H1 (cell line): ENCODE results near the gene CMIP. TPM values are rescaled to one million over a fixed set of nuclear protein-coding genes. Genes with fewer than 3 reads are reported as not detected.

Experiments
- CTCF ChIA-PET: fragments of 300-600 bp; sonication (Branson Sonifier 250); formaldehyde crosslinking; loops from one replicate; lab custom pipeline; 2021; ENCODE audit not compliant: partially characterized antibody; lab: Charles Lee
- POLR2A ChIA-PET: fragments of 300-600 bp; sonication (Branson Sonifier 250); formaldehyde crosslinking; loops from one replicate; lab custom pipeline; 2021; ENCODE audit warnings: inconsistent platforms; ENCODE audit not compliant: partially characterized antibody; lab: Charles Lee
- DNase-seq, 2 experiments: peaks; one replicate each; pipeline versions ENCODE4 v3.0.0 to v3.0.0-alpha.2; 2010 to 2022; ENCODE audit warnings: low spot score in 2 of 2, low read depth in 1 of 2, mixed read lengths in 1 of 2
- FAIRE-seq: peaks from 2 replicates; lab custom pipeline; 2011; peaks lifted over from hg19 to GRCh38; lab: Jason Lieb, UNC
- H2AFZ ChIP-seq: 2 replicates; pipeline ENCODE4 v1.8.1; 2012; ENCODE audit warnings: low read length, inconsistent platforms
- H2AK5ac ChIP-seq: 2 replicates; pipeline ENCODE4 v1.6.1; 2013; ENCODE audit warnings: low read depth, low read length
- H2BK120ac ChIP-seq: replicated peaks from 2 replicates; pipeline ENCODE3; 2013; ENCODE audit warnings: low read depth, low read length, inconsistent platforms
- H2BK12ac ChIP-seq: 2 replicates; pipeline ENCODE4 v1.6.1; 2013; ENCODE audit warnings: low read depth, low read length
- H2BK15ac ChIP-seq: 2 replicates; pipeline ENCODE4 v1.6.1; 2013; ENCODE audit warnings: low read length
- H2BK20ac ChIP-seq: 2 replicates; pipeline ENCODE4 v1.6.1; 2013; ENCODE audit warnings: low read length
- H2BK5ac ChIP-seq: 2 replicates; pipeline ENCODE4 v1.6.1; 2013; ENCODE audit warnings: low read depth, low read length
- H3K14ac ChIP-seq: 2 replicates; pipeline ENCODE4 v1.6.1; 2013; ENCODE audit warnings: inconsistent platforms; ENCODE audit not compliant: insufficient read length
- H3K18ac ChIP-seq: 2 replicates; pipeline ENCODE4 v1.6.1; 2013; ENCODE audit warnings: low read length; ENCODE audit errors: extremely low read depth
- H3K23ac ChIP-seq: 2 replicates; pipeline ENCODE4 v1.6.1; 2013; ENCODE audit warnings: inconsistent platforms; ENCODE audit not compliant: insufficient read length
- H3K23me2 ChIP-seq: 2 replicates; pipeline ENCODE4 v1.6.1; 2013; ENCODE audit warnings: low read depth, low read length
- H3K27ac ChIP-seq: 2 replicates; pipeline ENCODE4 v1.6.1; 2011; ENCODE audit warnings: low read depth, low read length, inconsistent platforms
- H3K27me3 ChIP-seq, 4 experiments: replicated peaks in 1 of 4; 1 replicate in 1 of 4; 2 replicates in 3 of 4; pipeline versions ENCODE4 v1.6.1 to v1.8.1; 2011 to 2013; ENCODE audit warnings: low read length in 3 of 4, mild to moderate bottlenecking in 3 of 4, inconsistent platforms in 2 of 4, mixed read lengths in 2 of 4, moderate library complexity in 1 of 4; ENCODE audit not compliant: control insufficient read depth in 3 of 4, insufficient read depth in 3 of 4; ENCODE audit errors: extremely low read depth in 1 of 4
- H3K36me3 ChIP-seq, 4 experiments: 2 replicates each; pipeline versions ENCODE4 v1.6.1 to v1.8.1; 2011 to 2013; ENCODE audit warnings: mild to moderate bottlenecking in 4 of 4, low read length in 3 of 4, moderate library complexity in 2 of 4, control low read depth in 1 of 4, inconsistent platforms in 1 of 4; ENCODE audit not compliant: insufficient read depth in 4 of 4, control insufficient read depth in 2 of 4
- H3K4ac ChIP-seq: replicated peaks from 2 replicates; pipeline ENCODE3; 2013; ENCODE audit warnings: low read length, low read depth, mixed read lengths, inconsistent platforms; ENCODE audit not compliant: insufficient read length
- H3K4me1 ChIP-seq, 4 experiments: replicated peaks in 1 of 4; 1 replicate in 1 of 4; 2 replicates in 3 of 4; pipeline versions ENCODE4 v1.6.1 to v1.8.1; 2011 to 2013; ENCODE audit warnings: low read length in 3 of 4, inconsistent platforms in 2 of 4, mixed read lengths in 1 of 4; ENCODE audit not compliant: insufficient read depth in 4 of 4, control insufficient read depth in 3 of 4
- H3K4me2 ChIP-seq, 2 experiments: 2 replicates each; pipeline versions ENCODE4 v1.6.1 to v1.8.1; 2011 to 2013; ENCODE audit warnings: low read depth in 2 of 2, low read length in 2 of 2, control low read depth in 1 of 2, inconsistent platforms in 1 of 2, mild to moderate bottlenecking in 1 of 2; ENCODE audit not compliant: insufficient read depth in 1 of 2
- H3K4me3 ChIP-seq, 4 experiments: fragments of 200-600, 300-600 bp in 1 of 4; sonication (generic), shearing (Covaris generic), sonication (Bioruptor Twin) in 1 of 4; 2 replicates each; pipeline versions ENCODE4 v1.5.1 to v1.8.1; 2011 to 2016; ENCODE audit warnings: low read length in 4 of 4, low read depth in 3 of 4, control low read depth in 2 of 4, inconsistent platforms in 2 of 4, mild to moderate bottlenecking in 2 of 4, mixed read lengths in 1 of 4, moderate library complexity in 1 of 4; ENCODE audit not compliant: insufficient read depth in 2 of 4; ENCODE audit errors: extremely low read depth in 1 of 4
- H3K56ac ChIP-seq: replicated peaks from 2 replicates; pipeline ENCODE3; 2013; ENCODE audit warnings: low read depth, mild to moderate bottlenecking, mixed read lengths, low read length, inconsistent platforms; ENCODE audit not compliant: insufficient read length
- H3K79me1 ChIP-seq: 2 replicates; pipeline ENCODE4 v1.6.1; 2013; ENCODE audit warnings: low read depth, low read length, control low read depth
- H3K79me2 ChIP-seq, 2 experiments: 2 replicates each; pipeline versions ENCODE4 v1.6.1 to v1.8.1; 2012 to 2013; ENCODE audit warnings: low read length in 2 of 2, mild to moderate bottlenecking in 2 of 2, inconsistent platforms in 1 of 2; ENCODE audit not compliant: insufficient read depth in 2 of 2, control insufficient read depth in 1 of 2
- H3K9ac ChIP-seq, 4 experiments: replicated peaks in 1 of 4; 1 replicate in 1 of 4; 2 replicates in 3 of 4; pipeline versions ENCODE4 v1.6.1 to v1.8.1; 2011 to 2013; ENCODE audit warnings: low read depth in 3 of 4, low read length in 3 of 4, control low read depth in 2 of 4, mild to moderate bottlenecking in 2 of 4, moderate library complexity in 2 of 4, inconsistent platforms in 1 of 4; ENCODE audit errors: extremely low read depth in 1 of 4
- H3K9me3 ChIP-seq, 2 experiments: 2 replicates each; pipeline versions ENCODE4 v1.6.1 to v1.8.1; 2012 to 2013; ENCODE audit warnings: mild to moderate bottlenecking in 2 of 2, moderate library complexity in 2 of 2, control low read depth in 1 of 2, inconsistent platforms in 1 of 2, low read depth in 1 of 2, low read length in 1 of 2, mixed read lengths in 1 of 2; ENCODE audit not compliant: insufficient read depth in 2 of 2
- H4K20me1 ChIP-seq, 2 experiments: replicated peaks in 1 of 2; 2 replicates each; pipeline versions ENCODE3 to v1.8.1; 2011 to 2013; ENCODE audit warnings: inconsistent platforms in 2 of 2, low read length in 2 of 2, mild to moderate bottlenecking in 1 of 2; ENCODE audit not compliant: insufficient read depth in 2 of 2, control insufficient read depth in 1 of 2
- H4K5ac ChIP-seq: 2 replicates; pipeline ENCODE4 v1.6.1; 2013; ENCODE audit warnings: low read length, low read depth, mixed read lengths, inconsistent platforms; ENCODE audit not compliant: insufficient read length
- H4K8ac ChIP-seq: 2 replicates; pipeline ENCODE4 v1.8.0; 2013; ENCODE audit warnings: mild to moderate bottlenecking, moderate library complexity, low read length, inconsistent platforms; ENCODE audit not compliant: insufficient read depth; ENCODE audit errors: extremely low read depth
- H4K91ac ChIP-seq: replicated peaks from 2 replicates; pipeline ENCODE3; 2013; ENCODE audit warnings: low read length, mixed read lengths, inconsistent platforms; ENCODE audit not compliant: insufficient read length
- EGR1 ChIP-seq: IDR thresholded peaks from 2 replicates; pipeline ENCODE4 v1.6.1; 2011; ENCODE audit warnings: low read depth, low read length, borderline replicate concordance
- NRF1 ChIP-seq: IDR thresholded peaks from 2 replicates; pipeline ENCODE4 v1.6.1; 2011; ENCODE audit warnings: mild to moderate bottlenecking, low read depth, low read length, improper control_type of control experiment
- RXRA ChIP-seq: IDR thresholded peaks from 2 replicates; pipeline ENCODE4 v1.6.1; 2011; ENCODE audit warnings: low read depth, mild to moderate bottlenecking, low read length, moderate library complexity; ENCODE audit not compliant: insufficient read depth
- WGBS, 2 experiments: shearing (Covaris generic) in 1 of 2; methylation state at CpG; one replicate each; pipeline versions ENCODE4 v1.1.6 to v1.1.7; 2013 to 2015; ENCODE audit warnings: low lambda C conversion rate in 2 of 2, mixed read lengths in 2 of 2, inconsistent platforms in 1 of 2, low coverage in 1 of 2, missing lambda C conversion rate in 1 of 2; ENCODE audit not compliant: insufficient replicate concordance in 2 of 2, insufficient coverage in 1 of 2, insufficient read length in 1 of 2; ENCODE audit errors: extremely low coverage in 1 of 2, missing lambda C conversion rate in 1 of 2; 5-methylcytosine and 5-hydroxymethylcytosine counted together
- polyA plus RNA-seq, 7 experiments: library from polyadenylated mRNA; depleted of rRNA in 3 of 7; stranded (reverse) in 5 of 7; unstranded in 2 of 7; fragments of >200 nt in 5 of 7; fragments of 200-250 nt in 2 of 7; gene quantifications; 1 replicate in 5 of 7; 2 replicates in 1 of 7; 4 replicates in 1 of 7; pipeline versions ENCODE4 v1.2.1 to v1.2.3, GENCODE V29; 2011 to 2013; ENCODE audit warnings: missing spikeins in 2 of 7, mixed read lengths in 2 of 7
- total RNA-seq: library from RNA; stranded (reverse); fragmentation: NEBNext Ultra II Directional; extraction: Animal tissue kit (Norgen Biotek cat#: 25700); gene quantifications from 2 replicates; pipeline ENCODE4 v1.2.1, GENCODE V29; 2021

CMIP gene
- total and polyA plus RNA-seq, 2 of the 8 experiments (the other 6 are each of a cell fraction or from before 2014, with no cell fraction given): 7.9 to 53.2 TPM

GRCh38 chr16:81527477-81528178 is 83.0 kb downstream of the CMIP start:
- peaks cover 0 to 7% (median 3%) of the 10 kb centered on the region in 4 experiments; a peak in 4 of 7 replicates for H3K4me1 ChIP-seq
- no peak overlapping the region for H4K8ac ChIP-seq
- H3K14ac ChIP-seq: no peak overlapping the region
- H4K20me1 ChIP-seq: peaks cover 4 to 17% of the 10 kb centered on the region in 2 experiments
- ChIA-PET CTCF (interaction anchor here (0.8 to 2.2 kb wide), 6 partner anchors 8 to 162 kb away, joined by 3 to 6 read pairs (median 4); no protein-coding TSS in a partner anchor), POLR2A (interaction anchor here (1.4 to 1.6 kb wide), 2 partner anchors 8 to 12 kb away, joined by 3 to 4 read pairs; no protein-coding TSS in a partner anchor)
- no peak overlapping the region for H2BK120ac ChIP-seq
- no peaks in the 10 kb centered on the region; the same call in 1 of the 2 replicates for H3K23me2 ChIP-seq
- H3K18ac ChIP-seq: no peak overlapping the region
- H3K9ac ChIP-seq: no peak overlapping the region
- no peak overlapping the region for H4K91ac ChIP-seq
- no peak overlapping the region for H2BK15ac ChIP-seq
- H3K4ac ChIP-seq: no peak overlapping the region
- peaks cover 0 to 92% of the 10 kb centered on the region in 2 experiments; a peak in 2 of 4 replicates for H3K79me2 ChIP-seq
- H2BK5ac ChIP-seq: no peak overlapping the region
- no peaks in the 10 kb centered on the region; a peak in 2 of 7 replicates for H3K27me3 ChIP-seq
- no peak overlapping the region for H3K4me3 ChIP-seq
- no peak overlapping the region for H3K56ac ChIP-seq
- WGBS, 2 experiments: 94% methylated on average over 7 of the region's 7 CpGs; no CpG with 5 or more reads in 1 of the 2 experiments
- H3K4me2 ChIP-seq: no peak overlapping the region
- H3K9me3 ChIP-seq: no peaks in the 10 kb centered on the region
- DNase-seq (no peak), FAIRE-seq (no peak)
- H4K5ac ChIP-seq: no peak overlapping the region
- H3K23ac ChIP-seq: no peak overlapping the region
- no peak overlapping the region for H2BK20ac ChIP-seq
- H3K27ac ChIP-seq: no peak overlapping the region
- no peak for TF ChIP-seq EGR1
- TF ChIP-seq RXRA: no peak
- no peak for TF ChIP-seq NRF1
- H3K79me1 ChIP-seq: peaks cover 18% of the 10 kb centered on the region
- no peaks in the 10 kb centered on the region for H3K36me3 ChIP-seq
- no peak overlapping the region for H2AFZ ChIP-seq
- H2AK5ac ChIP-seq: no peak overlapping the region
- H2BK12ac ChIP-seq: no peak overlapping the region
